Uterus (tissue), 2 donors: Measurements from ENCODE around the gene ACO2.
A peak's percentile ranks its signal among the peaks of the same experiment; 100 is the strongest.

Source experiments
- POLR2A ChIP-seq, 2 donors: fragments of 450-650 bp; IDR thresholded peaks; one replicate each; pipeline ENCODE4 v1.6.1; 2016; ENCODE audit warnings: antibody characterized with exemption in 2 of 2, mild to moderate bottlenecking in 1 of 2, moderate library complexity in 1 of 2
- TF ChIP-seq, protein P1 (sequence below), 4 experiments: fragments of 200-600 bp in 2 of 4; fragments of 450-650 bp in 2 of 4; sonication (generic) in 2 of 4; IDR thresholded peaks; one replicate each; pipeline ENCODE4 v1.5.1; 2016 to 2019; ENCODE audit warnings: antibody characterized with exemption in 4 of 4, mild to moderate bottlenecking in 2 of 4, moderate library complexity in 1 of 4

DNA sequence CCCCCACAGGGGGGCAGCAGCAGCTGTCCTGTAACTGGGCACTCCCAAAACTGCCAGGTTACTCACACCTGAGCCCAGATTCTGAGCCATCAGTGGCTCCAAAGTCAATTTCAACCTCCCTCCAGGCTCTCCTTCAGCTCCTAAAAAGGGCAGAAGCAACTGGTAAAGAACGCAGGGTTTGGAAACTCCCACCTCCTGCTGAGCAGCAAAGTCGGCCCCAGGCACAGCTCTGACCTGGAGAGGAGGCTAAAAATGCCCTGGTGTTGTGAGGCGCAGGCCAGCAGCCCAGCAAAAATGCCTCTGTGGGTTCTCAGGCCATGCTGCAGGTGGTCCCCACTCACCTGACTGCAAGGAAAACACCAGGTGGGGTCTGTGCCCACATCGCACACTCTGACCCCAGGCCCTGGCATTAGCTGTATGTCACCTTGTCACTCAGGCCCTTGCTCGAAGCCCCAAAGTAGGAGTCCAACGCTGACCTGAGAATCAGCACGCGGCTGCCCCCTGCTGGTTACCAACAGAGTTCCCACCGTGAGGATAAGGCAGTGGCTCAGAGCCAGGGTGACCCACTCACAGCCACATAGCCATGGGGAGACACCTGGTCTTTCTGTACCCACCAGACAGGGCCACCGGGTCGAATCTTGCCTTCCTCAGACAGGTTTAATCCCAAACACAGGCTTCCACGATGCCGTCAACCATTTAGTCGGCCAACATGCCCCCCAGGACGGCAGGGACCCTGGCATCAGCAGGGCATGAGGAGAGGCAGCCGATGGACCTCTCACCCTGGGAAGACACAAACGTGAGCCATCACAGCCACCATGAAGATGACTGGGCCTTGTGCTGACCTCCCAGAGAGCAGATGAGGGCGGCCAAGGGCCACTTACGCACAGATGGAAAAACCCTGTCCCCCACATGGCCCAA is 64.2 kb downstream of the ACO2 start:
- no peak for TF ChIP-seq POLR2A (IDR thresholded peaks at IDR 0.05)
- TF ChIP-seq, protein P1, sequence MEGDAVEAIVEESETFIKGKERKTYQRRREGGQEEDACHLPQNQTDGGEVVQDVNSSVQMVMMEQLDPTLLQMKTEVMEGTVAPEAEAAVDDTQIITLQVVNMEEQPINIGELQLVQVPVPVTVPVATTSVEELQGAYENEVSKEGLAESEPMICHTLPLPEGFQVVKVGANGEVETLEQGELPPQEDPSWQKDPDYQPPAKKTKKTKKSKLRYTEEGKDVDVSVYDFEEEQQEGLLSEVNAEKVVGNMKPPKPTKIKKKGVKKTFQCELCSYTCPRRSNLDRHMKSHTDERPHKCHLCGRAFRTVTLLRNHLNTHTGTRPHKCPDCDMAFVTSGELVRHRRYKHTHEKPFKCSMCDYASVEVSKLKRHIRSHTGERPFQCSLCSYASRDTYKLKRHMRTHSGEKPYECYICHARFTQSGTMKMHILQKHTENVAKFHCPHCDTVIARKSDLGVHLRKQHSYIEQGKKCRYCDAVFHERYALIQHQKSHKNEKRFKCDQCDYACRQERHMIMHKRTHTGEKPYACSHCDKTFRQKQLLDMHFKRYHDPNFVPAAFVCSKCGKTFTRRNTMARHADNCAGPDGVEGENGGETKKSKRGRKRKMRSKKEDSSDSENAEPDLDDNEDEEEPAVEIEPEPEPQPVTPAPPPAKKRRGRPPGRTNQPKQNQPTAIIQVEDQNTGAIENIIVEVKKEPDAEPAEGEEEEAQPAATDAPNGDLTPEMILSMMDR (IDR thresholded peaks at IDR 0.05) = peak; percentile 49 to 75 (median 70)
